Sigmoid colon (tissue), 7 donors: ENCODE measurements around the gene SMDT1. TPM values are rescaled to one million over a fixed set of nuclear protein-coding genes. Genes with fewer than 3 reads are reported as not detected.
"Not testable (repeated sequence)": the region's sequence is repeated elsewhere in the genome, so short reads cannot be mapped to it uniquely, and the experiment has no call there.

Experiments used
- DNase-seq: peaks from one replicate; pipeline ENCODE4 v3.0.0-alpha.2; 2019
- H3K27ac ChIP-seq, 4 donors: fragments of 200-600 bp; sonication (generic); one replicate each; pipeline ENCODE4 v1.5.1; 2016 to 2019; ENCODE audit warnings: mild to moderate bottlenecking in 1 of 4
- H3K27me3 ChIP-seq, 3 donors: fragments of 200-600 bp; sonication (generic); one replicate each; pipeline ENCODE4 v1.5.1; 2019; ENCODE audit warnings: mild to moderate bottlenecking in 1 of 3
- H3K36me3 ChIP-seq, 4 donors: fragments of 200-600 bp; sonication (generic); one replicate each; pipeline ENCODE4 v1.5.1; 2016 to 2019
- H3K4me1 ChIP-seq, 4 donors: fragments of 200-600 bp; sonication (generic); one replicate each; pipeline ENCODE4 v1.5.1; 2017 to 2019
- H3K4me3 ChIP-seq, 4 donors: fragments of 200-600 bp; sonication (generic); one replicate each; pipeline ENCODE4 v1.5.1; 2017 to 2019; ENCODE audit warnings: mild to moderate bottlenecking in 2 of 4, moderate library complexity in 1 of 4
- H3K9me3 ChIP-seq, 4 donors: fragments of 200-600 bp in 3 of 4; sonication (generic) in 3 of 4; one replicate each; pipeline versions ENCODE4 v1.5.1 to v1.6.1; 2013 to 2019
- EP300 ChIP-seq, 4 donors: sonication (generic); formaldehyde crosslinking; IDR thresholded peaks; one replicate each; pipeline ENCODE4 v1.6.1; 2017; ENCODE audit warnings: antibody characterized with exemption in 4 of 4
- POLR2A ChIP-seq, 2 donors: fragments of 450-650 bp; IDR thresholded peaks; one replicate each; pipeline ENCODE4 v1.6.1; 2016; ENCODE audit warnings: antibody characterized with exemption in 2 of 2, mild to moderate bottlenecking in 2 of 2, moderate library complexity in 2 of 2
- POLR2AphosphoS5 ChIP-seq, 4 donors: sonication (generic); formaldehyde crosslinking; IDR thresholded peaks; one replicate each; pipeline ENCODE4 v1.6.1; 2017; ENCODE audit warnings: antibody characterized with exemption in 4 of 4
- WGBS, 2 donors: extraction: QIAGEN DNeasy Blood & Tissue Kit; methylation state at CpG; one replicate each; pipeline ENCODE4 v1.1.7; 2013; 5-methylcytosine and 5-hydroxymethylcytosine counted together
- intact Hi-C: fragments of 100-400 bp; cut with DNase I; formaldehyde crosslinking; loops from one replicate; pipeline ENCODE4 v1.15.1; 2023
- polyA plus RNA-seq, 3 donors: library from polyadenylated mRNA; stranded (reverse); fragments of 200-250 nt; gene quantifications; one replicate each; pipeline ENCODE4 v1.2.3, GENCODE V29; 2013
- total RNA-seq, 4 donors: library from RNA; depleted of rRNA; stranded (reverse); fragments of >200 nt; gene quantifications; one replicate each; pipeline ENCODE4 v1.1.0, GENCODE V29; 2016
- TF ChIP-seq, protein P1 (sequence below), 4 experiments: fragments of 450-650 bp in 3 of 4; fragments of 200-600 bp in 1 of 4; IDR thresholded peaks; one replicate each; pipeline ENCODE4 v1.5.1; 2016 to 2019; ENCODE audit warnings: antibody characterized with exemption in 4 of 4, mild to moderate bottlenecking in 3 of 4, moderate library complexity in 2 of 4
- donor health status: healthy with polysubstance abuse.
- donor health status: Bipolar disorder and iron deficiency.
- donor health status: healthy.

The SMDT1 gene
- total and polyA plus RNA-seq, 7 donors, result 12.1 to 187 (median 23.9) TPM

DNA sequence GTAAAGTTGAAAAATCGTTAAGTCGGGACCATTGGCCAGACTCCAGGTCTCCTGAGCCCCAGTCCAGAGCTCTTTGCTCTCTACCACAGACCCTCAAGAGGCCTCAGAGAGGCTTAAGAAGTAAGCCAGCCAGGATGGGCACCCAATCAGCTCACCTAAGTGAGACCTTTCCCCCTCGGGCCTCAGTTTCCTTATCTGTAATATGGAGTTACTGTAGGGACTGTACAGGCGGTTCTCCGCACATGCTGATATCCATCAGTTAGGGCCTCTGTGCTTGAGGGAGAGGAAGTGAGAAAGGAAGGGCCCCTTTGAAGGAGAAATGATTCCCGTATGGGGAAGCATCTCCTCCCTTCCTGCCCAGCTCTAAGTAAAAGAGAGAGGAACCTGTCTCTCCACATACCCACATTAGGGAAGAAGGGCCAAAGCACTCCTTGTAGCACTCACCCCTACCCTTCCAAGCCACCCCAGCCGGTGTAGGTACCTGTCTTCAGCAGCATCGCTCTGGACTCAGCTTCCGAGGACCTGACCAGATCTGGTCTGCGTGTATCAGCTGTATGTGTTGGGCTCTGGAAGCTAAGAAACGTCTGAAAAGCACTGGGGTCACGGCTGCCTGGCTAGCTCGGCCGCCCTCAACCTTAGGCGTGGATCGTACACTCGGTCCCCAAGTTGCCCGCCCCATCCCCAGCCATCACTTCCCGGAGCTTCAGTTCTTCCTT is 9.5 kb upstream of the SMDT1 start:
- TF ChIP-seq POLR2AphosphoS5 (IDR thresholded peaks at IDR 0.05) (no peak), EP300 (IDR thresholded peaks at IDR 0.05) (no peak), POLR2A (IDR thresholded peaks at IDR 0.05) (no peak)
- TF ChIP-seq, protein P1, sequence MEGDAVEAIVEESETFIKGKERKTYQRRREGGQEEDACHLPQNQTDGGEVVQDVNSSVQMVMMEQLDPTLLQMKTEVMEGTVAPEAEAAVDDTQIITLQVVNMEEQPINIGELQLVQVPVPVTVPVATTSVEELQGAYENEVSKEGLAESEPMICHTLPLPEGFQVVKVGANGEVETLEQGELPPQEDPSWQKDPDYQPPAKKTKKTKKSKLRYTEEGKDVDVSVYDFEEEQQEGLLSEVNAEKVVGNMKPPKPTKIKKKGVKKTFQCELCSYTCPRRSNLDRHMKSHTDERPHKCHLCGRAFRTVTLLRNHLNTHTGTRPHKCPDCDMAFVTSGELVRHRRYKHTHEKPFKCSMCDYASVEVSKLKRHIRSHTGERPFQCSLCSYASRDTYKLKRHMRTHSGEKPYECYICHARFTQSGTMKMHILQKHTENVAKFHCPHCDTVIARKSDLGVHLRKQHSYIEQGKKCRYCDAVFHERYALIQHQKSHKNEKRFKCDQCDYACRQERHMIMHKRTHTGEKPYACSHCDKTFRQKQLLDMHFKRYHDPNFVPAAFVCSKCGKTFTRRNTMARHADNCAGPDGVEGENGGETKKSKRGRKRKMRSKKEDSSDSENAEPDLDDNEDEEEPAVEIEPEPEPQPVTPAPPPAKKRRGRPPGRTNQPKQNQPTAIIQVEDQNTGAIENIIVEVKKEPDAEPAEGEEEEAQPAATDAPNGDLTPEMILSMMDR (IDR thresholded peaks at IDR 0.05), result no peak
- intact Hi-C loops, result loop anchor here (1.0 to 10.0 kb wide), 2 partner anchors 20 to 385 kb away; partner anchors contain the start of genes NDUFA6 and SNU13
- H3K4me1 ChIP-seq, result peaks cover 0 to 41% (median 34%) of the 10 kb centered on the region in 4 donors

DNA sequence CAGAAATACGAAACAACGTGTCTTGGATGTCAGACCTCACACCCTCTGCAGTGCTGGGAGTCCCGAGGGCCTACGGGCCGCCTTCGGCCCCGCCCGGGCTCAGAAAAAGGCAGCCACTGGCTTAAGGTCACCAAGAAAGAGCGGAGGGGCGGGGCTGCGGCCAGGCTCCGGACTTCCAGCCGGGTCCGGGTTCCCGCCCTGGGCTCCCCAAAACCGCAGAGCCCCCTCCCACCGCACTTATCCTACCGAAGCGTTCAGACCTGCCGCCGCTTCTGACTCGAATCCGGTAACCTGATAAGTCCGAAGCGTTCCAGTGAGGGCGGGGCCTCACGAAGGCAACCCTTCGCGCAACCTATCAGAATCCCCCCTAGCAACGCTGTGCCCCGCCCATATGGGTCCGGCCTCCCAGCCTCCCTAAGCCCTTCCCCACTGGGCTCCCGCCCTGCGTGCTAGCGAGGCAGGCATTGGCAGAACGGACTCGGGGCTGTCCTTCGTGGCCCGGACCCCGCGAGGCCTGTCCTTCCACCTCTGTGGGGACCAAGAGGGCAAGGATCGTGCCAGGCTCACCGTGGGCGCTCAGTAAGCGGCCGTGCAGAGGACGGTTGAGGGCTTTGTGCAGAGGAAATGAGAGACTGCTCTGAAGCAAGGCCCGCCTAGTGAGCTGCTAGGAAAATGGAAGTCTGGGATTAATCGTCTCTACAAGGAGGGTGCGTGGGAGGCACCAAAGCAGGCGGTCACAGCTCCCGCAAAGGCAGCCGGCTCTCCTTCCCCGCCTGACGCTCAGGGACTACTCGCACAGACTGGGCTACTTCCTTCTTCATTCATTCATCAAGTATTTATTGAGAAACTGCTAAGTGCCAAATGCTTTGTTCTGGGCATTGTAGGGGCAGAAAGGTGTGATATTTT is 8.7 kb upstream of the SMDT1 start, which contains the start of gene NAGA:
NAGA (minus strand) TSS at position 296 of the 906 bp plus-strand sequence. CDS start 515 bp downstream, outside the sequence.
- peaks cover 0 to 47% (median 39%) of the 10 kb centered on the region in 4 donors for H3K4me1 ChIP-seq
- intact Hi-C loops, result loop anchor here (1.0 to 10.0 kb wide), 2 partner anchors 20 to 386 kb away; partner anchors contain the start of genes NDUFA6 and SNU13
- WGBS, 2 donors, result 0% methylated on average over 56 of the region's 56 CpGs

More for the DNA sequence above, 9.5 kb upstream of the SMDT1 start:
- peak overlapping the region; percentile 52 to 68 (median 62) for H3K4me3 ChIP-seq
- H3K27ac ChIP-seq, result peak overlapping the region; percentile 88 to 93 (median 90)
- WGBS, 2 donors, result 18 to 21% methylated on average over 19 of the region's 19 CpGs
- no peak for DNase-seq
- no peaks in the 10 kb centered on the region for H3K27me3 ChIP-seq
- peaks cover 5 to 33% (median 20%) of the 10 kb centered on the region in 4 donors for H3K36me3 ChIP-seq
- H3K9me3 ChIP-seq, result no peaks in the 10 kb centered on the region

DNA sequence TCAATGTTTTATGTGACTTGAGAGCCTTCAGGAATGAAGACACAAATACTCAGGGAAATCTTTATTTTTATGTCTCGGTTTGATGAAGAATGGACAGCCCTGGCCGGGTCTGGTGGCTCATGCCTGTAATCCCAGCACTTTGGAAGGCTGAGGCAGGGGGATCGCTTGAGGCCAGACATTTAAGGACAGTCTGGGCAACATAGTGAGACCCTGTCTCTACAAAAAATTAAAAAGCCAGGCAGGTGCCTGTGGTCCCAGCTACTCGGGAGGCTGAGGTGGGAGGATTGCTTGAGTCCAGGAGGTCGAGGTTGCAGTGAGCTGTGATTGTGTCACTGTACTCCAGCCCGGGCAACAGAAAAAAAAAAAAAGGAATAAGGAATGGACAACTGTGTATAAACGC is 8.0 kb upstream of the SMDT1 start:
- WGBS, 2 donors, result 59 to 77% methylated on average over 7 of the region's 7 CpGs
- intact Hi-C loops, result loop anchor here (10.0 kb wide), 1 partner anchor 387 kb away; the partner anchor contains the start of gene SNU13
- peaks cover 5 to 27% (median 11%) of the 10 kb centered on the region in 4 donors for H3K36me3 ChIP-seq
- peaks cover 0 to 47% (median 39%) of the 10 kb centered on the region in 4 donors for H3K4me1 ChIP-seq
- peak overlapping the region in 2 of 4 donors; percentile 60 to 65 for H3K4me3 ChIP-seq
- H3K27me3 ChIP-seq, H3K9me3 ChIP-seq, DNase-seq: not testable (repeated sequence)
- H3K27ac ChIP-seq, result peak overlapping the region; percentile 88 to 93 (median 90)

More for the DNA sequence above, 8.7 kb upstream of the SMDT1 start, which contains the start of gene NAGA:
- H3K27me3 ChIP-seq, result no peaks in the 10 kb centered on the region
- TF ChIP-seq POLR2A (IDR thresholded peaks at IDR 0.05) (peak; percentile 73 to 91), EP300 (IDR thresholded peaks at IDR 0.05) (no peak), POLR2AphosphoS5 (IDR thresholded peaks at IDR 0.05) (peak; percentile 92 to 97 (median 93))
- H3K36me3 ChIP-seq, result peaks cover 5 to 27% (median 15%) of the 10 kb centered on the region in 4 donors
- H3K27ac ChIP-seq, result peak within 1 kb of the TSS; percentile 88 to 93 (median 90)
- no peaks in the 10 kb centered on the region for H3K9me3 ChIP-seq
- peak within 1 kb of the TSS; percentile 52 to 68 (median 62) for H3K4me3 ChIP-seq
- DNase-seq, result peak; percentile 98

DNA sequence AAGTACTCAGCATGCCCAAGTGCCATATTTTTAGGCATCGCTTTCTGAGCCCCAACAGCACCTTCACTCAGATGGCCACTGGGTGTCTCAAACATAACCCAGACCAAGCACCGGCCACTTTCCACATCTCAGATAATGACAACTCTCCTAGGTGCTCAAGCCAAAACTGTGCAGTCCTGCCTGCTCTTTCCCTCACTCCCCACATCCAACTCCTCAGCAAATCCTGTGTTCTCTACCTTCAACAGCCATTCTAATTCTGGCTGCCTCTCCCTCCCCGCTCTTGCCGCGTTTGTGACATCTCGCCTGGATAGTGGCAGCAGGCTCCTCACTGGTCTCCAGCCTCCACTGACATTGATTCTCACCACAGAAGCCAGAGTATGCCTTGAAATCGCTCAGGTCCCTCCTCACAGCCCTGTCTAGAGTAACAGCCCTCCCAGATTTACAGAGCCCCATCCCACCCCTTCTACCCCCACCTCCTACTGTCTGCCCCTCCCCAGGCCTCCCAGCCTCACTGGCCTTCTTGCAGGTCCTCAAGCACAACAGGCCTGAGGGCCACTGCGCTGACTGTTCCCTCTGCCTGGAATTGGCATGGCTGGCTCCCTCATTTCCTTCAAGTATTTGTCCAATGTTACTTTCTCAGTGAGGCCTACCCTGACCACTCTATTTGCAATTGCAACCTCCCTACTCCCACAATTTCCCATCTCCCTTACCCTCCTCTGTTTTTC is 6.7 kb upstream of the SMDT1 start:
- intact Hi-C loops, result loop anchor here (10.0 kb wide), 1 partner anchor 388 kb away; the partner anchor contains the start of gene SNU13
- 96% methylated on average over 8 of the region's 8 CpGs for WGBS, 2 donors
- H3K4me1 ChIP-seq, result peaks cover 0 to 52% (median 44%) of the 10 kb centered on the region in 4 donors

DNA sequence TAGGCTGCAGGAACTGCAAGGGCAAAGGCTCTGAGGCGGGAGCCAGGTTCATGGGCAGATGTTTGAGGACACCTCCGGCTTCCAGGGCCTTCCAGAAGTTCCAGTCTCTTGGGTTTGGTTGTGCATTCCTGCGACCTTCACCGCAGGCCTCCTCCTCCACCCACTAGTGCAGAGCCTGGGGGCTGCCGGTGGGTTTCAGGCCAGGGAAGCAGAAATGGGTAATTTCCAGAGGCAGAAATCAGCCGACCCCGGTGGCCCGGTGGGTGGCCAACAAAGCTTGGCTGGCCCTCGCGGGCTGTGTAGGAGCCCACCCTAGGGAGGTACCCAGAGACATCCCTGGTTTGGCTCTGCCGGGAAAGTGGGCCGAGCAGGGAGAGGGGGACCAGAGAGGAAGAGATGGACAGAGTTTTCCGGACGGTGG is 5.9 kb upstream of the SMDT1 start:
- WGBS, 2 donors, result 75 to 80% methylated on average over 14 of the region's 14 CpGs
- TF ChIP-seq, protein P1 (IDR thresholded peaks at IDR 0.05), result no peak
- TF ChIP-seq POLR2AphosphoS5 (IDR thresholded peaks at IDR 0.05) (no peak), POLR2A (IDR thresholded peaks at IDR 0.05) (no peak), EP300 (IDR thresholded peaks at IDR 0.05) (no peak)
- H3K27ac ChIP-seq, result peak overlapping the region; percentile 90 to 93 (median 92)
- intact Hi-C loops, result loop anchor here (10.0 kb wide), 1 partner anchor 389 kb away; the partner anchor contains the start of gene SNU13
- peaks cover 0 to 20% (median 6%) of the 10 kb centered on the region in 4 donors for H3K36me3 ChIP-seq
- H3K9me3 ChIP-seq, result no peaks in the 10 kb centered on the region
- no peaks in the 10 kb centered on the region for H3K27me3 ChIP-seq
- peaks cover 0 to 61% (median 53%) of the 10 kb centered on the region in 4 donors for H3K4me1 ChIP-seq
- DNase-seq, result no peak
- H3K4me3 ChIP-seq, result peak overlapping the region; percentile 74 to 82 (median 78)

More for the DNA sequence above, 6.7 kb upstream of the SMDT1 start:
- H3K4me3 ChIP-seq, result no peak overlapping the region
- peaks cover under 1 to 25% (median 7%) of the 10 kb centered on the region in 4 donors for H3K36me3 ChIP-seq
- peak overlapping the region in 3 of 4 donors; percentile 17 to 93 (median 18) for H3K27ac ChIP-seq
- TF ChIP-seq EP300 (IDR thresholded peaks at IDR 0.05), result no peak
- TF ChIP-seq POLR2A (IDR thresholded peaks at IDR 0.05), result no peak
- DNase-seq, result no peak
- no peaks in the 10 kb centered on the region for H3K27me3 ChIP-seq
- no peaks in the 10 kb centered on the region for H3K9me3 ChIP-seq
